Pancreas (tissue), 10 donors: ENCODE data around the gene RFT1. TPM values are rescaled to one million over a fixed set of nuclear protein-coding genes. Genes with fewer than 3 reads are reported as not detected.
A peak's percentile ranks its signal among the peaks of the same experiment; 100 is the strongest.

ENCODE experiments used
- ATAC-seq, 4 donors: fragments of 200-7000 bp; cut with Tn5 transposase; one replicate each; pipeline versions ENCODE4 v1.8.0 to v1.9.1; 2020; ENCODE audit warnings: mild to moderate bottlenecking in 4 of 4, moderate library complexity in 4 of 4
- DNase-seq, 6 donors: peaks; one replicate each; pipeline ENCODE4 v3.0.0-alpha.2; 2020
- FAIRE-seq: peaks from 2 replicates; lab custom pipeline; 2012; peaks lifted over from hg19 to GRCh38; lab: Jason Lieb, UNC
- H3K27ac ChIP-seq, 4 donors: fragments of 200-600 bp; sonication (generic); 1 replicate in 3 of 4; 2 replicates in 1 of 4; pipeline versions ENCODE4 v1.5.0 to v1.8.0; 2020
- H3K27me3 ChIP-seq, 4 donors: fragments of 200-600 bp; one replicate each; pipeline ENCODE4 v1.8.0; 2021
- H3K36me3 ChIP-seq, 3 donors: fragments of 200-600 bp; sonication (generic) in 1 of 3; one replicate each; pipeline versions ENCODE4 v1.5.0 to v1.8.0; 2020 to 2021
- H3K4me1 ChIP-seq, 3 donors: fragments of 200-600 bp; one replicate each; pipeline ENCODE4 v1.8.0; 2021
- H3K4me3 ChIP-seq, 4 donors: fragments of 200-600 bp; sonication (generic) in 2 of 4; one replicate each; pipeline versions ENCODE4 v1.5.0 to v1.8.0; 2020 to 2021
- H3K9me3 ChIP-seq, 4 donors: fragments of 200-600 bp; one replicate each; pipeline ENCODE4 v1.8.0; 2021
- WGBS, 2 donors: extraction: QIAGEN DNeasy Blood & Tissue Kit; methylation state at CpG; one replicate each; pipeline ENCODE4 v1.1.7; 2013; 5-methylcytosine and 5-hydroxymethylcytosine counted together
- intact Hi-C, 3 donors: fragments of 100-400 bp; cut with DNase I; formaldehyde crosslinking; loops; one replicate each; pipeline versions ENCODE4 v1.11.1 to v1.14.2; 2022
- polyA plus RNA-seq, 2 donors: library from polyadenylated mRNA; stranded (reverse); fragments of 200-250 nt; gene quantifications; one replicate each; pipeline ENCODE4 v1.2.3, GENCODE V29; 2013
- total RNA-seq, 6 donors: library from RNA; stranded (reverse); fragmentation: NEBNext Ultra II Directional in 4 of 6; extraction: Animal tissue kit (Norgen Biotek cat#: 25700) in 4 of 6; gene quantifications; one replicate each; pipeline versions ENCODE4 v1.2.1 to v1.2.4, GENCODE V29; 2021 to 2023
- TF ChIP-seq, protein P1 (sequence below), 4 donors: fragments of 200-600 bp; sonication (generic) in 3 of 4; IDR thresholded peaks; one replicate each; pipeline versions ENCODE4 v1.5.0 to v1.8.0; 2021; ENCODE audit warnings: antibody characterized with exemption in 4 of 4
- donor health status: healthy with polysubstance abuse.
- donor health status: DM: no; HTN: no; CAD: no; lungs with moderate emphysema.
- donor health status: DM: no; HTN: no; CAD: no.
- donor health status: control.
- donor health status: control.
- donor health status: Bipolar disorder and iron deficiency.
- donor health status: DM: yes; HTN: yes; CAD: no.
- donor health status: DM: no; HTN: no; CAD: no.
- donor health status: DM: no; HTN: no; CAD: no.
- donor health status: DM: yes; HTN: yes; CAD: no.

The RFT1 gene
- total and polyA plus RNA-seq, 8 donors, result 6.9 to 20.4 (median 15.0) TPM

DNA sequence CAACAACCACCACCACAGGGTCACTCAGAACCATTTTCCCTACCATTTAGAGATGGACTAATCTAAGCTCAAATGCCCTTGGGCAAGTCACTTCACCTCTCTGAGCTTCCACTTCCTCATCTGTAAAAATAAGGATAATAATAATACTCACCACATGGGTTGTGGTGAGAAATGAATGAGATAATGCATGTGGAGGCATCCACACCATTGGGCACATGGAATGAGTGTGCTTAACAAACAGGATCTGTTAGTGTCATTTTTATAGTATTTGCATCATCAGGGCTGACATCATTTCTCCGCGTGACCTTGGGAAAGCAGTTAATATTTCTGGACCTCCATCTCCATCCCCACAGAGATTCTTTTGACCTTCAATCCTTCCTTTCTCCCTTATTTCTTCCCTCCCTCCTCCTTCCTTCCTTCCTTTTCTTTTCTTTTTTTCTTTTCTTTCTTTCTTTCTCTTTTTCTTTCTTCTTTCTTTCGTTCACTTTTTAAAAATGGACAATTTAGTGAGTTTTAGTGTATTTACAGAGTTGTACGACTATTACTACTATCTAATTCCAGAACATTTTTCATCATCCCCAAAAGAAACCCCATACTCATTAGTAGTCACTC, 7.7 kb upstream of the RFT1 start:
- Histone ChIP-seq H3K4me3 (no peak overlapping the region), H3K27me3 (no peaks in the 10 kb centered on the region), H3K36me3 (no peaks in the 10 kb centered on the region), H3K9me3 (no peaks in the 10 kb centered on the region), H3K27ac (no peak overlapping the region), H3K4me1 (peaks cover 0 to 9% (median 4%) of the 10 kb centered on the region in 3 donors)
- TF ChIP-seq, protein P1, sequence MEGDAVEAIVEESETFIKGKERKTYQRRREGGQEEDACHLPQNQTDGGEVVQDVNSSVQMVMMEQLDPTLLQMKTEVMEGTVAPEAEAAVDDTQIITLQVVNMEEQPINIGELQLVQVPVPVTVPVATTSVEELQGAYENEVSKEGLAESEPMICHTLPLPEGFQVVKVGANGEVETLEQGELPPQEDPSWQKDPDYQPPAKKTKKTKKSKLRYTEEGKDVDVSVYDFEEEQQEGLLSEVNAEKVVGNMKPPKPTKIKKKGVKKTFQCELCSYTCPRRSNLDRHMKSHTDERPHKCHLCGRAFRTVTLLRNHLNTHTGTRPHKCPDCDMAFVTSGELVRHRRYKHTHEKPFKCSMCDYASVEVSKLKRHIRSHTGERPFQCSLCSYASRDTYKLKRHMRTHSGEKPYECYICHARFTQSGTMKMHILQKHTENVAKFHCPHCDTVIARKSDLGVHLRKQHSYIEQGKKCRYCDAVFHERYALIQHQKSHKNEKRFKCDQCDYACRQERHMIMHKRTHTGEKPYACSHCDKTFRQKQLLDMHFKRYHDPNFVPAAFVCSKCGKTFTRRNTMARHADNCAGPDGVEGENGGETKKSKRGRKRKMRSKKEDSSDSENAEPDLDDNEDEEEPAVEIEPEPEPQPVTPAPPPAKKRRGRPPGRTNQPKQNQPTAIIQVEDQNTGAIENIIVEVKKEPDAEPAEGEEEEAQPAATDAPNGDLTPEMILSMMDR (IDR thresholded peaks at IDR 0.05), result no peak
- intact Hi-C loops, result no loop called here
- WGBS, 2 donors, result 81 to 87% methylated on average over 4 of the region's 4 CpGs
- DNase-seq, result no peak
- no peak for FAIRE-seq
- no peak for ATAC-seq

DNA sequence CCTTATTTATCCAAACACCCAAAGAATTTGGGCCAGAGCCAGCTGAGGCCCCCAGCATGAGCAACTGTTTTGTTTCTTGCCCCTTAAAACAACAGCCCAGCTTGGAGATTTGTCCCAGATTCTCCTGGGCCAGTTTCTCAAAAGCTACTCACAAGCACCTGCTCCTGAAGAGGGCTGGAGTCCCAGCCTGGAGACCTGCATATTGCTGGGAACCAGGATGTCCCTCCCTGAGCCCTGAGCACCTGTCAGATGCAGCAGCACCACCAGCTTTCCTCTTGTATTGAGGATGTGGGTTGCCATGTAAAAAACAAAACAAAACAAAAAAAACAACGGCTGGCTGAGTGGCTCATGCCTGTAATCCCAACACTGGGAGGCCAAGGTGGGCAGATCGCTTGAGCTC, 7.0 kb upstream of the RFT1 start:
- Histone ChIP-seq H3K4me1 (peaks cover 0 to 9% (median 4%) of the 10 kb centered on the region in 3 donors), H3K27ac (no peak overlapping the region), H3K27me3 (no peaks in the 10 kb centered on the region), H3K4me3 (no peak overlapping the region), H3K36me3 (no peaks in the 10 kb centered on the region), H3K9me3 (no peaks in the 10 kb centered on the region)
- intact Hi-C loops, result no loop called here
- ATAC-seq (no peak), DNase-seq (no peak), FAIRE-seq (no peak)
- 55 to 59% methylated on average over 2 of the region's 2 CpGs for WGBS, 2 donors
- TF ChIP-seq, protein P1 (IDR thresholded peaks at IDR 0.05), result no peak

DNA sequence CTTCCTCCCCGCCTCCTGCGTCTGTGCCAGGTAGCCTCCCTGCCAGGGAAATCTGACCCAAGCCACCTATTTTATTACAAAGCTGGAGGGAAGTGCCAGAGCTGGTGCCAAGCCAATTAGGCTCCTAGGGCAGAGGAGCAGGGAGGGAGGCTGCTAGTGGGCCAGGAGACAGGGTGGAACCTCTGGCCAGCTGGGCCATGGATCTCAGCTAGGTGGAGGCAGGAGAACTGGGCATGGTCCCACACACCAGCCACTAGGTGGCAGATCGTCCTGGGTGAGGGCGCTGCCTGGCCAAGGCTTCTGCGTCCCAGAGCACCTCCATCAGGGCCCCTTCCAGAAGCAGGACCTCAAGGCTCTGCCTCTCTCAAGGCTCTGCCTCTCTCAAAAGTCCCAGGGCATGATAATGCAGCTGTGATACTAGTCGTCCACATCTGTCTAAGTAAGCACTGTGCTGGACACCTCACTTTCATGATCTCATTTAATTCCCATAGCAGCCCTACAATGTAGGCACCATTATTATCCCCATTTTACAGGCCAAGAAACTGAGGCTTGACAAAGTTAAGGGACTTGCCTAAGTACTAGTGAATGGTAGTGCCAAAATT, 4.5 kb upstream of the RFT1 start:
- 15 to 18% methylated on average over 6 of the region's 6 CpGs for WGBS, 2 donors
- Histone ChIP-seq H3K27me3 (no peaks in the 10 kb centered on the region), H3K36me3 (no peaks in the 10 kb centered on the region), H3K4me3 (no peak overlapping the region), H3K27ac (peak overlapping the region in 1 of 4 donors; percentile 20), H3K9me3 (no peaks in the 10 kb centered on the region), H3K4me1 (peaks cover 6 to 11% (median 9%) of the 10 kb centered on the region in 3 donors)
- intact Hi-C loops, result loop anchor here in 1 of 3 donors (5.0 kb wide), 1 partner anchor 63 kb away; no protein-coding TSS in a partner anchor
- TF ChIP-seq, protein P1 (IDR thresholded peaks at IDR 0.05), result peak; percentile 77 to 82 (median 80)
- DNase-seq (peak; percentile 83 to 96 (median 88)), FAIRE-seq (no peak), ATAC-seq (peak; percentile 77 to 87 (median 86))

DNA sequence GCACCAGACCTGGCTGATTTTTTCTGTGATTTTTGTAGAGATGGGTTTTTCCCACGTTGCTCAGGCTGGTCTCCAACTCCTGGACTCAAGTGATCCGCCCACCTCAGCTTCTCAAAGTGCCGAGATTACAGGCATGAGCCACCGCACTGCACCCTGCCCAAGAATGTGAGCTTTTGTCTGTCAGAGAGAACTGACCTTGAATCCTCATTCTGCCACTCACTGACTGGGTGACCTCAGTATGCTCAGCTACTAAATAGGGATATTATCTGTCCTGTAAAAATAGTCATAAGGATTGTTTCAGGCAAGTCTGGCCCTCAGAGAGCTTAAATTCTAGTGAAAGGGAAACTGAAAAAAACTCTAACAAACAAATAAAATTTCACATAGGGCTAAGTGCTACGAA, 2.1 kb upstream of the RFT1 start:
- FAIRE-seq (no peak), ATAC-seq (no peak), DNase-seq (no peak)
- Histone ChIP-seq H3K4me3 (no peak overlapping the region), H3K36me3 (no peaks in the 10 kb centered on the region), H3K9me3 (no peaks in the 10 kb centered on the region), H3K4me1 (peaks cover 7 to 13% (median 9%) of the 10 kb centered on the region in 3 donors), H3K27ac (peak overlapping the region in 1 of 4 donors; percentile 27), H3K27me3 (no peaks in the 10 kb centered on the region)
- 56 to 58% methylated on average over 5 of the region's 5 CpGs for WGBS, 2 donors
- TF ChIP-seq, protein P1 (IDR thresholded peaks at IDR 0.05), result no peak
- intact Hi-C loops, result loop anchor here in 1 of 3 donors (5.0 kb wide), 1 partner anchor 65 kb away; no protein-coding TSS in a partner anchor
